Measurements from ENCODE around the gene SNX9.
"Not testable (repeated sequence)": the region's sequence is repeated elsewhere in the genome, so short reads cannot be mapped to it uniquely, and the experiment has no call there.

SNX9 gene
- total RNA-seq = 41.1 to 557 (median 101) reads per million in 4 experiments

DNA sequence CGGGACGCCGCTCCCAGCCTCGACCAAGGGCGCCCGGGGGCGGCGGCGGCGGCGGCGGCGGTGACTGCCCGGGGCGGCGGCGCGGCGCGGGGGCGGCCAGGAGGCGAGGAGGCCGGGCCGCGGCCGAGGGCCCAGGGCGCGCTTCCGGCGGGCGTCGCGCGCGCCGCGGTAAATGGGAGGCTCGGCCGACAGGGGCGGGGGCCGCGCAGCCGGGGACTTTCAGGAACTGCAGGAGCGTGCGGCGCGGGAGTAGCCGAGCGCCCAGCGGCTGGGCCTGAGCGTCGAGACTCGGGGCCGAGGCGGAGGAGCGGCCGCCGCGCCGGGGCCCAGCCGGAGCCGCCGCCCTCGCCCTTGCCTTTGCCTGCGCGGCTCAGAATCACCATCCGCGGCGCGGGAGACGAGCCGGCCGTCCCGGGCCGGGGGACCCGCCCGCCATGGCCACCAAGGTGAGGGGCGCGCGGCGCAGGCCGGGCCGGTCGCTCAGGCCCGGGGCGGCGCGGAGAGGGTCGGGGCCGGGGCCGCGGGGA is at the start of gene SNX9:
Gene SNX9, plus strand, starts transcription at position 246 of the 527 bp plus-strand sequence. Its CDS starts 189 bp downstream, at position 435.
- DNase-seq = peak; percentile 45

GRCh38 chr6:157773248-157773773 is 49.7 kb upstream of the SNX9 start:
- no peak for DNase-seq

GRCh38 chr6:157774153-157775135 is 48.6 kb upstream of the SNX9 start:
- DNase-seq = peak; percentile 20

DNA sequence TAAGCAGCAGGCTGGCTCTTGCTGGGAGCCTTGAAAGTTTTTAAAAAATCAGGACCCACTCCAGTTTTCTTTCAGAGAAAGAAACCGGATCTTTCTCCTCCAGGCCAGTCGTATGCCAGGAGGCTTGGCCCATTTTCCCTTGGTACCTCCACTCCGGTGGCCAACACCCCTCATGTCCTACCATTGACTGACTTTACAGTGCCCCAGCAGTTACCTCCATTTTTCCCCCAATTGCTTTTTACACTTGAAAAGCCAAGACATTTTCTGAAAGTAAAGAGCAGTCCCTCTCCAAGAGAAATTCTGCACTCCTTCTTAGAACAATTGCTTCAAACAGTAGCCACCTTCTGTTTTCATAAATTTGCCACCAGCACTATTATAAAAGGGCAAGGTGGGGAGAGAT is 47.7 kb upstream of the SNX9 start:
- DNase-seq = no peak

- no peak for DNase-seq
These were observed 45.7 kb upstream of the SNX9 start for GRCh38 chr6:157777344-157777743.

DNA sequence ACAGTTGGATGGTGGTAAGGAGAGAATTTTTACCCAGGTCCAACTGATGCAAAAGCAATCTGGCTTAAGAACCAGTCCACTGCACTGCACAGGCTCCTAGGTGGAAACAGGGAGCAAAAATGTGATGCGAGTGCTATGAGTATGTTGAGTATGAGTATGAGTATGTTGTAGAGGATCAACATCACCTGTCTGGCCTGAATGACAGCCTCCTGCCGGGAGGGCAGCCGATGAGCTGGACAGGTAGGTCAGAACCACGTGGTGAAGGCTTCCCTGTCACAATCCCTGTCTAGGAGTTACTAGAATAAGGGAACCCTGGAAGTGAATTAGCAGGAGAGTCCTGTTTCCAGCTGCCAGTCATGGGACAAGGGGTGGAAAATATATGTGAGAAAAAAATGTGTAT is 44.3 kb upstream of the SNX9 start:
- DNase-seq = no peak

GRCh38 chr6:157779705-157780604 is 43.1 kb upstream of the SNX9 start:
- DNase-seq = no peak

DNA sequence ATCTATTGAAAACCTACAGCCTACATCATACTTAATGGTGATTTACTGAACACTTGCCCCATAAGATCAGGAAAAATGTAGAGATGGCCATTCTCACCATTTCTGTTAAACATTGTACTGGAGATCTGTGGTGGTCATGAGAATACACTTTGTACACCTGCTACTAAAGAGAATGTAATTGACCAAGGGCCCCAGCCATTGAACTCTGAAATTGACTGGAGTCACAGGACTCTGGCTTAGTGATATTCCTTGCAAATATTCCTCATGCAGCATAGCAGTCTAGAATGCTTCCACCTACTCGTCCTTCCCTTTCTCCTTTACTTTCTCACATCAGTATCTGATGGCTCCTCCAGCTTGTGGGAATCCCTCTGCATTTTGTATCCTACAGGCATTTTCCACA is 37.4 kb upstream of the SNX9 start:
- no peak for DNase-seq

GRCh38 chr6:157786221-157786620 is 36.8 kb upstream of the SNX9 start:
- DNase-seq = no peak

DNA sequence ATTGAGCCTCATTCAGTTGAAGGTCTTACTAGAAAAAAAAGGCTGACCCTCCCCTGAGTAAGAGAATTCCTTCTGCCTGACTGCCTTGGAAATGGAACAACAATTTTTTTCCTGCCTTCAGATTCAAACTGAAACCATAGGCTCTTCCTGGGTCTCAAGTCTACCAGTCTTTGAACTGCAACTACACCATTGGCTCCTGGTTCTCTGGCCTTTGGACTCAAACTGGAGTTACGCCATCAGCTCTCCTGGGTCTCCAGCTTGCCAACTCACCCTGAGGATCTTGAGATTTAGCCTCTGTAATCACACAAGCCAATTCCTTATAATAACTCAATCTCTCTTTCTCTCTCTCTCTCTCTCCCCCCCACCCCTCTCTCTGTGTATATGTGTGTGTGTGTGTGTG is 36.0 kb upstream of the SNX9 start:
- DNase-seq = no peak

- no peak for DNase-seq
These were observed 34.9 kb upstream of the SNX9 start for GRCh38 chr6:157788180-157788579.

GRCh38 chr6:157789297-157789696 is 33.7 kb upstream of the SNX9 start:
- DNase-seq = no peak

- no peak for DNase-seq
These were observed 33.2 kb upstream of the SNX9 start for GRCh38 chr6:157789861-157790260.

DNA sequence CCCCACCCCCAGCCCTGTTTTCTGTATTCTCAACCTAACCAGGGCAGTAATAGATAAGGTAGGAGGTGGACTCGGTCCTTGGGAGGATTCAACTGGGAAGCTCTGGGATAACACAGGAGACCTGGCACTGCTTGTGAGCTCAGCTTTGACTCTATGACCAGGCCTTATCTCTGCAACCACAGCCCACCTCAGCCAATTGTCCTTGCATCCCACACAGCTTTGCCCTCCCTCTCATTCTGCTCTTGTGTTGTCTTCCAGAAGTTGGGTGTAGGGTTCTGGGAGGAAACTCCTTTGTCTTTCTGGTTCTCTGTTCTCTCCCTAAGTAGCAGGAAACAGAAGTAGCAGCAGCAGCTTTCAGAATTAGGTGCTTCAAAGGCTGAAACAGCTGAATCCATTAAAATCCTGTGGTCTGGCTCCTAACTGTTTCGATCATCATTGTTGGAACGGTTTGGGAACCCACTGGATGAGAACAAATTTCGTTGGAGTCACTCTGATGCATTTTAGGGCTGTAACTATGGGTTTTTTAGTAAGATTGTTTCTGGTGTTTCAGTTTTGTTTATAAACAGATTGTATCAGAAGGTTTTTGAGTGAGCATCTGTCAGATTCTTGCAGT is 32.4 kb upstream of the SNX9 start:
- no peak for DNase-seq

DNA sequence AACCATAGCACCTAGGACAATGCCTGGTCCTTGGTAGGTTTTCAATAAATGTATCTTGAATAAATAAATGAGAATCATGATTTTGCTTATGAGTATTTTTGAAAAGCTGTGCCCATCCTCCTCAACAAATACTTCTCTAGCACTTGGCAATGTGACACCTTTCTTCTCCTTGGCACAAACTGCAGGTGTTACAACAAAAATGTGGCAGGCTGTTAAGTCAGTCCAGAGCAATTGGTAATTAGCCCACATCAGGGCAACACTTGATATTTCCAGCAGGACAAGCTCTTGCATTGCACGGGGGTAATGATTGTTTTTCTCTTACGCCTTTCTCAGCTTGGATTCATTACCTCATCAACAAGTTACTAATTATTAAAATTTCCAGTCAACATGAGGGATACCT is 31.6 kb upstream of the SNX9 start:
- DNase-seq = no peak

- DNase-seq = no peak
These were observed 30.4 kb upstream of the SNX9 start for GRCh38 chr6:157792671-157793070.

GRCh38 chr6:157794012-157794411 is 29.0 kb upstream of the SNX9 start:
- DNase-seq = not testable (repeated sequence)

DNA sequence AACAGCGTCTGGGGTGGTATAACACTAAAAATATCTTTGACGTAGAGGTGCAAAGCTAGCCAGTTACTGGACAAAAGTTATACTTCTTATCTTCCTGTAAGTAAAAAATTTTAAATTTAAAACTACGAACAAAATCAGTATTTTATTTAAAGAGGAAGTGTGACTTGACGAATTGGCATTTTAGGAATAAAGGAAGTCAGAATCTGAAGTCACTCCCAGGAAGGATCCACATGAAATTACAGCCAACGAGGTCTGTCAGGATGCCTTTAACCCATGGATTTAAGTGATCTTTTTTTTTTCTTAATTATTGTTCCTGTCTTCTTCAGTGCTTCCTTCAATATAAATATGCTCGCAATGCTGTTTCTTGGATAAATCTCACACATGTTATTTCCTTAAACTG is 27.2 kb upstream of the SNX9 start:
- DNase-seq = no peak

DNA sequence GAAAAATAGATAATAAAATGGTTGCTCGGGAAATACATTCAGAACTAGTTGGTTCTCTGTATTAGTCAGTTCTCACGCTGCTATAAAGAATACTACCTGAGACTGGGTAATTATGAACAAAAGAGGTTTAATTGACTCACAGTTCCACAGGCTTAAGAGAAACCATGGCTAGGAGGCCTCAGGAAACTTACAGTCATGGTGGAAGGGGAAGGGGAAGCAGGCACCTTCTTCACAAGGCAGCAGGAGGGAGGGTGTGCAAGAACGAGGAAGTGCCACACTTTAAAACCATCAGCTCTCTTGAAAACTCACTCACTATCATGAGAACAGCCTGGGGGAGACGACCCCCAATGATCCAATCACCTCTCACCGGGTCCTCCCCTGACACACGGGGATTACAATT is 24.2 kb upstream of the SNX9 start:
- DNase-seq = no peak

DNA sequence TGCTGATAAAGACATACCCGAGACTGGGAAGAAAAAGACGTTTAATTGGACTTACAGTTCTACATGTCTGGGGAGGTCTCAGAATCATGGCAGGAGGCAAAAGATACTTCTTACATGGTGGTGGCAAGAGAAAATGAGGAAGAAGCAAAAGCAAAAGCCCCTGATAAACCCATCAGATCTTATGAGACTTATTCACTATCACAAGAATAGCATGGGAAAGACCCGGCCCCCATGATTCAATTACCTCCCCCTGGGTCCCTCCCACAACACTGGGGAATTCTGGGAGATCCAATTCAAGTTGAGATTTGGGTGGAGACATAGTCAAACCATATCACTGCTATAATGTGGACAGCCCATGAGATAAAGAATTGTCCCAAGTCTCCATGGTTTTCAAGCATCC is 23.5 kb upstream of the SNX9 start:
- DNase-seq = not testable (repeated sequence)

DNA sequence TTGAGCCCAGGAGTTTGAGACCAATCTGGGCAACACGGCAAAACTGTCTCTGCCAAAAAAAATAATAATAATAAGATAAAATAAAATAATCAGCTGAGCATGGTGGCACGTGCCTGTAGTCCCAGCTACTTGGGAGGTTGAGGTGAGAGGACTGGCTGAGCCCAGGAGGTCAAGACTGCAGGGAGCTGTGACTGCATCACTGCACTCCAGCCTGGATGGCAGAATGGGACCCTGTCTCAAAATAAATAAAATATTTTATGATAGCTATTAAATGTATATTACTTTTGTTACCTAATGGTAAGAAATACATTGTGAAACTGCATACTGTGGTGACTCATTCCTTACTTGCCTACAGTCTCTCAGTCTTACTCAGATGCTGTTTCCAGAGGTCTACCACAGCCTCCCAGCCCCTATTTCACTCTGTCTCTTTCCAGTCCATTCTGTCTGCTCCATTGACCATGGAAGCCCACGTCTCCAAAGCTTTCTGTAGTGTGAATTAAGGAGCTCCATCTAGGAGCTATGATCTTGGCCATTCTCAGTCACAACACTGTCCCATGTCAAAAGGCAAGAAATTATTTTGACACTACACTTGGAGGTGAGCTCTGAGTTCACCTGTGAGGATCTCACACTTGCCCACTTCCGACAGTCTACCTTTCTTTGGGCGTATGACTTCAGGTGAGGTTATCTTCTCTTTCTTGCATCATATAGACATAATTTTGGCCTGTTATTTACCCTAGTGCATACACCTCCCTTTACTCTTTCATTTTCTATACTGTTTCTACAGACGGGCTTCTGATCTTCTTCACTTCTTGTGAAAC is 22.4 kb upstream of the SNX9 start:
- no peak for DNase-seq
